ENCODE measurements around the gene ADAMTS14. TPM values are rescaled to one million over a fixed set of nuclear protein-coding genes. Genes with fewer than 3 reads are reported as not detected.

Gene ADAMTS14
- total RNA-seq, 1 experiment from 2014 or later, result not detected

GRCh38 chr10:70650718-70651117, 21.6 kb upstream of the ADAMTS14 start:
- no peak overlapping the region for H3K4me3 ChIP-seq (ENCODE audit: low read depth, low read length)
- Mint-ChIP-seq H3K4me3 (ENCODE audit: unreplicated experiment) (no peak overlapping the region), H3K4me1 (ENCODE audit: low read depth, unreplicated experiment) (no peaks in the 10 kb centered on the region), H3K36me3 (ENCODE audit: insufficient read depth, unreplicated experiment) (no peaks in the 10 kb centered on the region), H3K27ac (ENCODE audit: unreplicated experiment) (no peak overlapping the region), H3K9me3 (ENCODE audit: unreplicated experiment) (peaks cover 39% of the 10 kb centered on the region), H3K27me3 (ENCODE audit: insufficient read depth, unreplicated experiment) (no peaks in the 10 kb centered on the region)
- TF ChIP-seq CTCF (IDR thresholded peaks at IDR 0.05; ENCODE audit: insufficient read depth in 1 of 2, low read depth in 1 of 2, low read length in 1 of 2, severe bottlenecking in 1 of 2, unreplicated experiment in 1 of 2), result no peak
- ChIA-PET CTCF (no interaction called here), POLR2A (no interaction called here)
- no peaks in the 10 kb centered on the region for H3K36me3 ChIP-seq (ENCODE audit: control insufficient read depth, insufficient read depth, low read length)
- intact Hi-C loops (cut with micrococcal nuclease; ENCODE audit: unreplicated experiment), result no loop called here
- no peaks in the 10 kb centered on the region for H3K27me3 ChIP-seq (replicated peaks; ENCODE audit: control insufficient read depth, insufficient read depth, low read length)
- no peaks in the 10 kb centered on the region for H3K4me1 ChIP-seq
- no peak for DNase-seq
- BruUV-seq (replicated peaks), result no TSS peak
- H3K9me3 ChIP-seq, result peaks cover 45% of the 10 kb centered on the region

- peaks cover 39% of the 10 kb centered on the region for H3K9me3 Mint-ChIP-seq (ENCODE audit: unreplicated experiment)
- Histone ChIP-seq H3K9me3 (peaks cover 45% of the 10 kb centered on the region), H3K27me3 (replicated peaks; ENCODE audit: control insufficient read depth, insufficient read depth, low read length) (no peaks in the 10 kb centered on the region), H3K4me3 (ENCODE audit: low read depth, low read length) (no peak overlapping the region), H3K4me1 (no peaks in the 10 kb centered on the region), H3K36me3 (ENCODE audit: control insufficient read depth, insufficient read depth, low read length) (no peaks in the 10 kb centered on the region)
- no peak overlapping the region for H3K4me3 Mint-ChIP-seq (ENCODE audit: unreplicated experiment)
- peak; percentile 43 to 46 for DNase-seq
- no peaks in the 10 kb centered on the region for H3K36me3 Mint-ChIP-seq (ENCODE audit: insufficient read depth, unreplicated experiment)
- no peak overlapping the region for H3K27ac Mint-ChIP-seq (ENCODE audit: unreplicated experiment)
- ChIA-PET CTCF (no interaction called here), POLR2A (no interaction called here)
- intact Hi-C loops (cut with micrococcal nuclease; ENCODE audit: unreplicated experiment), result no loop called here
- H3K27me3 Mint-ChIP-seq (ENCODE audit: insufficient read depth, unreplicated experiment), result peaks cover 4% of the 10 kb centered on the region
- no peaks in the 10 kb centered on the region for H3K4me1 Mint-ChIP-seq (ENCODE audit: low read depth, unreplicated experiment)
- TF ChIP-seq CTCF (IDR thresholded peaks at IDR 0.05; ENCODE audit: insufficient read depth in 1 of 2, low read depth in 1 of 2, low read length in 1 of 2, severe bottlenecking in 1 of 2, unreplicated experiment in 1 of 2), result no peak
- BruUV-seq (replicated peaks), result no TSS peak
Measured at GRCh38 chr10:70651661-70652060, 20.6 kb upstream of the ADAMTS14 start.

- DNase-seq, result no peak
- H3K27ac Mint-ChIP-seq (ENCODE audit: unreplicated experiment), result no peak overlapping the region
Measured at GRCh38 chr10:70652761-70653657, 19.3 kb upstream of the ADAMTS14 start.

More at GRCh38 chr10:70652761-70653657, 19.3 kb upstream of the ADAMTS14 start:
- Mint-ChIP-seq H3K4me3 (ENCODE audit: unreplicated experiment) (no peak overlapping the region), H3K36me3 (ENCODE audit: insufficient read depth, unreplicated experiment) (no peaks in the 10 kb centered on the region), H3K4me1 (ENCODE audit: low read depth, unreplicated experiment) (no peaks in the 10 kb centered on the region), H3K9me3 (ENCODE audit: unreplicated experiment) (peaks cover 33% of the 10 kb centered on the region), H3K27me3 (ENCODE audit: insufficient read depth, unreplicated experiment) (peaks cover 6% of the 10 kb centered on the region)
- CTCF ChIA-PET, result interaction anchor here (0.5 kb wide), 1 partner anchor 10 kb away, joined by 5 read pairs; no protein-coding TSS in a partner anchor
- Histone ChIP-seq H3K36me3 (ENCODE audit: control insufficient read depth, insufficient read depth, low read length) (no peaks in the 10 kb centered on the region), H3K4me1 (no peaks in the 10 kb centered on the region), H3K9me3 (peaks cover 41% of the 10 kb centered on the region), H3K4me3 (ENCODE audit: low read depth, low read length) (no peak overlapping the region), H3K27me3 (replicated peaks; ENCODE audit: control insufficient read depth, insufficient read depth, low read length) (no peaks in the 10 kb centered on the region)
- no TSS peak for BruUV-seq (replicated peaks)
- no peak for TF ChIP-seq CTCF (IDR thresholded peaks at IDR 0.05; ENCODE audit: insufficient read depth in 1 of 2, low read depth in 1 of 2, low read length in 1 of 2, severe bottlenecking in 1 of 2, unreplicated experiment in 1 of 2)
- POLR2A ChIA-PET, result no interaction called here
- intact Hi-C loops (cut with micrococcal nuclease; ENCODE audit: unreplicated experiment), result no loop called here

Measured in Caco-2 (cell line).